Measurements from ENCODE around the gene PIAS1. TPM values are rescaled to one million over a fixed set of nuclear protein-coding genes. Genes with fewer than 3 reads are reported as not detected.

The PIAS1 gene
- polyA plus RNA-seq, 2 of the 4 experiments (the other 2 are of a cell fraction), result 23.2 to 49.5 TPM

- whole genome bisulfite sequencing (ENCODE audit: missing lambda C conversion rate), result 92% methylated on average over 2 of the region's 2 CpGs
- DNase-seq (ENCODE audit: low read depth in 1 of 2, low spot score in 1 of 2) (no peak), ATAC-seq (no peak), FAIRE-seq (no peak)
- H3K27ac ChIP-seq, result no peak overlapping the region
- no peaks in the 10 kb centered on the region for H3K9me3 ChIP-seq
- TF ChIP-seq SREBF2 (IDR thresholded peaks at IDR 0.05), result no peak
- TF ChIP-seq EHMT2 (IDR thresholded peaks at IDR 0.05; ENCODE audit: low read depth), result no peak
- TF ChIP-seq, protein P1, sequence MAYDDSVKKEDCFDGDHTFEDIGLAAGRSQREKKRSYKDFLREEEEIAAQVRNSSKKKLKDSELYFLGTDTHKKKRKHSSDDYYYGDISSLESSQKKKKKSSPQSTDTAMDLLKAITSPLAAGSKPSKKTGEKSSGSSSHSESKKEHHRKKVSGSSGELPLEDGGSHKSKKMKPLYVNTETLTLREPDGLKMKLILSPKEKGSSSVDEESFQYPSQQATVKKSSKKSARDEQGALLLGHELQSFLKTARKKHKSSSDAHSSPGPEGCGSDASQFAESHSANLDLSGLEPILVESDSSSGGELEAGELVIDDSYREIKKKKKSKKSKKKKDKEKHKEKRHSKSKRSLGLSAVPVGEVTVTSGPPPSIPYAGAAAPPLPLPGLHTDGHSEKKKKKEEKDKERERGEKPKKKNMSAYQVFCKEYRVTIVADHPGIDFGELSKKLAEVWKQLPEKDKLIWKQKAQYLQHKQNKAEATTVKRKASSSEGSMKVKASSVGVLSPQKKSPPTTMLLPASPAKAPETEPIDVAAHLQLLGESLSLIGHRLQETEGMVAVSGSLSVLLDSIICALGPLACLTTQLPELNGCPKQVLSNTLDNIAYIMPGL (CRISPR knock-in tag; IDR thresholded peaks at IDR 0.05; ENCODE audit: borderline replicate concordance), result no peak
- TF ChIP-seq, protein P2, sequence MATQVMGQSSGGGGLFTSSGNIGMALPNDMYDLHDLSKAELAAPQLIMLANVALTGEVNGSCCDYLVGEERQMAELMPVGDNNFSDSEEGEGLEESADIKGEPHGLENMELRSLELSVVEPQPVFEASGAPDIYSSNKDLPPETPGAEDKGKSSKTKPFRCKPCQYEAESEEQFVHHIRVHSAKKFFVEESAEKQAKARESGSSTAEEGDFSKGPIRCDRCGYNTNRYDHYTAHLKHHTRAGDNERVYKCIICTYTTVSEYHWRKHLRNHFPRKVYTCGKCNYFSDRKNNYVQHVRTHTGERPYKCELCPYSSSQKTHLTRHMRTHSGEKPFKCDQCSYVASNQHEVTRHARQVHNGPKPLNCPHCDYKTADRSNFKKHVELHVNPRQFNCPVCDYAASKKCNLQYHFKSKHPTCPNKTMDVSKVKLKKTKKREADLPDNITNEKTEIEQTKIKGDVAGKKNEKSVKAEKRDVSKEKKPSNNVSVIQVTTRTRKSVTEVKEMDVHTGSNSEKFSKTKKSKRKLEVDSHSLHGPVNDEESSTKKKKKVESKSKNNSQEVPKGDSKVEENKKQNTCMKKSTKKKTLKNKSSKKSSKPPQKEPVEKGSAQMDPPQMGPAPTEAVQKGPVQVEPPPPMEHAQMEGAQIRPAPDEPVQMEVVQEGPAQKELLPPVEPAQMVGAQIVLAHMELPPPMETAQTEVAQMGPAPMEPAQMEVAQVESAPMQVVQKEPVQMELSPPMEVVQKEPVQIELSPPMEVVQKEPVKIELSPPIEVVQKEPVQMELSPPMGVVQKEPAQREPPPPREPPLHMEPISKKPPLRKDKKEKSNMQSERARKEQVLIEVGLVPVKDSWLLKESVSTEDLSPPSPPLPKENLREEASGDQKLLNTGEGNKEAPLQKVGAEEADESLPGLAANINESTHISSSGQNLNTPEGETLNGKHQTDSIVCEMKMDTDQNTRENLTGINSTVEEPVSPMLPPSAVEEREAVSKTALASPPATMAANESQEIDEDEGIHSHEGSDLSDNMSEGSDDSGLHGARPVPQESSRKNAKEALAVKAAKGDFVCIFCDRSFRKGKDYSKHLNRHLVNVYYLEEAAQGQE (IDR thresholded peaks at IDR 0.05), result no peak
- TF ChIP-seq TFCP2L1 (CRISPR knock-in tag; IDR thresholded peaks at IDR 0.05), result no peak
- TF ChIP-seq TP53 (CRISPR knock-in tag; IDR thresholded peaks at IDR 0.05), result no peak
- TF ChIP-seq MAZ (IDR thresholded peaks at IDR 0.05; ENCODE audit: borderline replicate concordance, low read depth, low read length), result no peak
- no peak overlapping the region for H3K4me2 ChIP-seq
- no peaks in the 10 kb centered on the region for H3K4me1 ChIP-seq
- no peak overlapping the region for H3K4me3 ChIP-seq
- ChIA-PET POLR2A (interaction anchor here (1.1 kb wide), 1 partner anchor 336 kb away, joined by 3 read pairs; no protein-coding TSS in a partner anchor), CTCF (interaction anchor here (0.6 to 3.0 kb wide), 6 partner anchors 10 to 292 kb away, joined by 3 to 8 read pairs (median 3); no protein-coding TSS in a partner anchor)
These were observed 121.4 kb downstream of the PIAS1 start for GRCh38 chr15:68175526-68175925.

- WGBS (ENCODE audit: missing lambda C conversion rate), result 93% methylated on average over 3 of the region's 3 CpGs
- no peak overlapping the region for H3K4me2 ChIP-seq
- POLR2A ChIA-PET, result no interaction called here
- no peak for DNase-seq (ENCODE audit: low read depth in 1 of 2, low spot score in 1 of 2)
- no peak for FAIRE-seq
- H3K27ac ChIP-seq, result no peak overlapping the region
- no peak for ATAC-seq
- no peak overlapping the region for H3K4me3 ChIP-seq
- CTCF ChIA-PET, result interaction anchor here (0.6 to 3.0 kb wide), 3 partner anchors 20 to 24 kb away, joined by 3 to 8 read pairs (median 4); no protein-coding TSS in a partner anchor
- no peaks in the 10 kb centered on the region for H3K4me1 ChIP-seq
- H3K9me3 ChIP-seq, result no peaks in the 10 kb centered on the region
- TF ChIP-seq, protein P3, sequence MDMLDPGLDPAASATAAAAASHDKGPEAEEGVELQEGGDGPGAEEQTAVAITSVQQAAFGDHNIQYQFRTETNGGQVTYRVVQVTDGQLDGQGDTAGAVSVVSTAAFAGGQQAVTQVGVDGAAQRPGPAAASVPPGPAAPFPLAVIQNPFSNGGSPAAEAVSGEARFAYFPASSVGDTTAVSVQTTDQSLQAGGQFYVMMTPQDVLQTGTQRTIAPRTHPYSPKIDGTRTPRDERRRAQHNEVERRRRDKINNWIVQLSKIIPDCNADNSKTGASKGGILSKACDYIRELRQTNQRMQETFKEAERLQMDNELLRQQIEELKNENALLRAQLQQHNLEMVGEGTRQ (IDR thresholded peaks at IDR 0.05), result no peak
- TF ChIP-seq CEBPB (IDR thresholded peaks at IDR 0.05), result no peak
- TF ChIP-seq, protein P4, sequence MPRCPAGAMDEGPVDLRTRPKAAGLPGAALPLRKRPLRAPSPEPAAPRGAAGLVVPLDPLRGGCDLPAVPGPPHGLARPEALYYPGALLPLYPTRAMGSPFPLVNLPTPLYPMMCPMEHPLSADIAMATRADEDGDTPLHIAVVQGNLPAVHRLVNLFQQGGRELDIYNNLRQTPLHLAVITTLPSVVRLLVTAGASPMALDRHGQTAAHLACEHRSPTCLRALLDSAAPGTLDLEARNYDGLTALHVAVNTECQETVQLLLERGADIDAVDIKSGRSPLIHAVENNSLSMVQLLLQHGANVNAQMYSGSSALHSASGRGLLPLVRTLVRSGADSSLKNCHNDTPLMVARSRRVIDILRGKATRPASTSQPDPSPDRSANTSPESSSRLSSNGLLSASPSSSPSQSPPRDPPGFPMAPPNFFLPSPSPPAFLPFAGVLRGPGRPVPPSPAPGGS (IDR thresholded peaks at IDR 0.05), result no peak
- no peak for TF ChIP-seq EP300 (IDR thresholded peaks at IDR 0.05)
- no peak for TF ChIP-seq ZC3H11A (IDR thresholded peaks at IDR 0.05)
- TF ChIP-seq PBX3 (IDR thresholded peaks at IDR 0.05), result no peak
- TF ChIP-seq RCOR1 (IDR thresholded peaks at IDR 0.05; ENCODE audit: low read depth, low read length), result no peak
- TF ChIP-seq HOXB13 (CRISPR knock-in tag; IDR thresholded peaks at IDR 0.05; ENCODE audit: low read depth), result no peak
- no peak for TF ChIP-seq MAX (IDR thresholded peaks at IDR 0.05)
- no peak for TF ChIP-seq KDM1A (IDR thresholded peaks at IDR 0.05; ENCODE audit: low read depth)
- no peak for TF ChIP-seq KDM5A (IDR thresholded peaks at IDR 0.05)
- TF ChIP-seq, protein P5, sequence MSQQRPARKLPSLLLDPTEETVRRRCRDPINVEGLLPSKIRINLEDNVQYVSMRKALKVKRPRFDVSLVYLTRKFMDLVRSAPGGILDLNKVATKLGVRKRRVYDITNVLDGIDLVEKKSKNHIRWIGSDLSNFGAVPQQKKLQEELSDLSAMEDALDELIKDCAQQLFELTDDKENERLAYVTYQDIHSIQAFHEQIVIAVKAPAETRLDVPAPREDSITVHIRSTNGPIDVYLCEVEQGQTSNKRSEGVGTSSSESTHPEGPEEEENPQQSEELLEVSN (IDR thresholded peaks at IDR 0.05; ENCODE audit: borderline replicate concordance, low read depth), result no peak
- TF ChIP-seq POLR2A (IDR thresholded peaks at IDR 0.05; ENCODE audit: low read length), result no peak
These were observed 122.5 kb downstream of the PIAS1 start for GRCh38 chr15:68176601-68177000.
